Esophagus squamous epithelium (tissue), 5 donors: ENCODE measurements around the gene PVR. TPM values are rescaled to one million over a fixed set of nuclear protein-coding genes. Genes with fewer than 3 reads are reported as not detected.

ENCODE experiments used
- DNase-seq: peaks from one replicate; lab custom pipeline; 2025; lab: John Stamatoyannopoulos, UW
- H3K27ac ChIP-seq, 4 donors: fragments of 200-600 bp; sonication (generic); one replicate each; pipeline ENCODE4 v1.5.1; 2016 to 2019; ENCODE audit warnings: mild to moderate bottlenecking in 1 of 4
- H3K27me3 ChIP-seq, 4 donors: fragments of 200-600 bp; sonication (generic); 1 replicate in 3 of 4; 2 replicates in 1 of 4; pipeline versions ENCODE4 v1.5.1 to v1.6.0; 2017 to 2021; ENCODE audit warnings: antibody characterized with exemption in 1 of 4
- H3K36me3 ChIP-seq, 3 donors: fragments of 200-600 bp; sonication (generic); one replicate each; pipeline ENCODE4 v1.5.1; 2016 to 2019
- H3K4me1 ChIP-seq, 3 donors: fragments of 200-600 bp; sonication (generic); one replicate each; pipeline ENCODE4 v1.5.1; 2017 to 2019
- H3K4me3 ChIP-seq, 4 donors: fragments of 200-600 bp; sonication (generic); 1 replicate in 3 of 4; 2 replicates in 1 of 4; pipeline ENCODE4 v1.5.1; 2016 to 2019; ENCODE audit warnings: mild to moderate bottlenecking in 2 of 4, moderate library complexity in 1 of 4
- H3K9me3 ChIP-seq, 3 donors: fragments of 200-600 bp; sonication (generic); one replicate each; pipeline ENCODE4 v1.5.1; 2016 to 2019
- POLR2A ChIP-seq, 4 donors: fragments of 450-650 bp; IDR thresholded peaks; one replicate each; pipeline ENCODE4 v1.6.1; 2017; ENCODE audit warnings: antibody characterized with exemption in 4 of 4, mild to moderate bottlenecking in 4 of 4, moderate library complexity in 3 of 4
- WGBS, 2 donors: methylation state at CpG; one replicate each; pipeline ENCODE4 v1.1.5; 2018; 5-methylcytosine and 5-hydroxymethylcytosine counted together
- intact Hi-C: fragments of 100-400 bp; cut with DNase I; formaldehyde crosslinking; loops from one replicate; pipeline ENCODE4 v1.15.0; 2022
- total RNA-seq, 4 donors: library from RNA; depleted of rRNA; stranded (reverse); fragments of >200 nt; gene quantifications; one replicate each; pipeline ENCODE4 v1.1.0, GENCODE V29; 2016
- TF ChIP-seq, protein P1 (sequence below), 6 experiments: fragments of 450-650 bp in 4 of 6; fragments of 200-600 bp in 2 of 6; sonication (generic) in 2 of 6; IDR thresholded peaks; one replicate each; pipeline ENCODE4 v1.5.1; 2016 to 2019; ENCODE audit warnings: antibody characterized with exemption in 6 of 6, mild to moderate bottlenecking in 4 of 6, moderate library complexity in 4 of 6
- donor health status: DM: yes; HTN: yes; CAD: no.

PVR gene
- total RNA-seq, 4 donors from 2014 or later: 13.2 to 21.9 (median 20.9) TPM

GRCh38 chr19:44636439-44637389, 7.0 kb upstream of the PVR start:
- no peaks in the 10 kb centered on the region for H3K36me3 ChIP-seq
- 60 to 65% methylated on average over 7 to 9 of the region's 11 CpGs for WGBS, 2 donors
- intact Hi-C loops: no loop called here
- TF ChIP-seq, protein P1, sequence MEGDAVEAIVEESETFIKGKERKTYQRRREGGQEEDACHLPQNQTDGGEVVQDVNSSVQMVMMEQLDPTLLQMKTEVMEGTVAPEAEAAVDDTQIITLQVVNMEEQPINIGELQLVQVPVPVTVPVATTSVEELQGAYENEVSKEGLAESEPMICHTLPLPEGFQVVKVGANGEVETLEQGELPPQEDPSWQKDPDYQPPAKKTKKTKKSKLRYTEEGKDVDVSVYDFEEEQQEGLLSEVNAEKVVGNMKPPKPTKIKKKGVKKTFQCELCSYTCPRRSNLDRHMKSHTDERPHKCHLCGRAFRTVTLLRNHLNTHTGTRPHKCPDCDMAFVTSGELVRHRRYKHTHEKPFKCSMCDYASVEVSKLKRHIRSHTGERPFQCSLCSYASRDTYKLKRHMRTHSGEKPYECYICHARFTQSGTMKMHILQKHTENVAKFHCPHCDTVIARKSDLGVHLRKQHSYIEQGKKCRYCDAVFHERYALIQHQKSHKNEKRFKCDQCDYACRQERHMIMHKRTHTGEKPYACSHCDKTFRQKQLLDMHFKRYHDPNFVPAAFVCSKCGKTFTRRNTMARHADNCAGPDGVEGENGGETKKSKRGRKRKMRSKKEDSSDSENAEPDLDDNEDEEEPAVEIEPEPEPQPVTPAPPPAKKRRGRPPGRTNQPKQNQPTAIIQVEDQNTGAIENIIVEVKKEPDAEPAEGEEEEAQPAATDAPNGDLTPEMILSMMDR (IDR thresholded peaks at IDR 0.05): no peak
- TF ChIP-seq POLR2A (IDR thresholded peaks at IDR 0.05): no peak
- no peak for DNase-seq
- no peaks in the 10 kb centered on the region for H3K4me1 ChIP-seq
- H3K27ac ChIP-seq: no peak overlapping the region
- H3K9me3 ChIP-seq: no peaks in the 10 kb centered on the region
- H3K4me3 ChIP-seq: no peak overlapping the region
- H3K27me3 ChIP-seq: peaks cover 0 to 4% (median 0%) of the 10 kb centered on the region in 4 donors

DNA sequence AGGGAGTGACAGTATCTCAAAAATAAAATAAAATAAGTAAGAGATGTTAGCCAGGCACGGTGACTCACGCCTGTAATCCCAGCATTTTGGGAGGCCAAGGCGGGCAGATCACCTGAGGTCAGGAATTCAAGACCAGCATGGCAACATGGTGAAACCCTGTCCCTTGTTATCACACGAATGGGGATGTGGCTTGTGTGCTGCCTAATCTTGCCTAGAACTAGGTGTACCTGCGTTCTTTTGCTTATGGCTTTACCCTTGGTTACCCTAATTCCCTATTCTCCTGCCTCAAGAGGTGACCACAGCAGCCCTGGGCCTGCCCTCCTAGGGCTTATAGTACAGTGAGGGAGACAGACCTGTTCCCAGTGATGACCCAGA, 6.3 kb upstream of the PVR start:
- 64 to 66% methylated on average over 4 to 5 of the region's 5 CpGs for WGBS, 2 donors
- Histone ChIP-seq H3K4me3 (no peak overlapping the region), H3K27ac (no peak overlapping the region), H3K9me3 (no peaks in the 10 kb centered on the region), H3K27me3 (peaks cover 0 to 4% (median 0%) of the 10 kb centered on the region in 4 donors), H3K36me3 (no peaks in the 10 kb centered on the region), H3K4me1 (no peaks in the 10 kb centered on the region)
- intact Hi-C loops: no loop called here
- no peak for TF ChIP-seq POLR2A (IDR thresholded peaks at IDR 0.05)
- TF ChIP-seq, protein P1 (IDR thresholded peaks at IDR 0.05): no peak
- no peak for DNase-seq

DNA sequence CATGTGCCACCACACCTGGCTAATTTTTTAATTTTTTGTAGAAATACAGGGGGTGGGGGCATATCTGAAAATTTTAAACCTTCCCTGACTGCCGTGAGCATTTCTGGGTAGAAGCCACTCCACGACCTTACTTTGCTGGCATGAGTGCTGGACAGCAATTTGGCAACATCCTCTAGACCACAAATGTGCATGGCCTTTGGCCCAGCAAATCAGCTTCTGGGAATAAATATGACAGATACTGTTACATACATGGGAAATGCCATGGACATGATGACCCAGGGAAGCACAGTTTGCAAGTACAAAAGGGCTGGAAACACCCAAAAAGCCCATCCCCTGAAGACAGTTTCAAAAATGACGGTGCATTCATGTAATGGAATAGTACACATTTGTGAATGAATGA, 3.2 kb upstream of the PVR start:
- Histone ChIP-seq H3K9me3 (no peaks in the 10 kb centered on the region), H3K27me3 (no peaks in the 10 kb centered on the region), H3K36me3 (no peaks in the 10 kb centered on the region), H3K4me3 (no peak overlapping the region), H3K27ac (no peak overlapping the region), H3K4me1 (peaks cover 0 to 15% (median 0%) of the 10 kb centered on the region in 3 donors)
- no peak for DNase-seq
- WGBS, 2 donors: 39 to 56% methylated on average over 2 to 3 of the region's 3 CpGs
- intact Hi-C loops: no loop called here
- TF ChIP-seq, protein P1 (IDR thresholded peaks at IDR 0.05): no peak
- no peak for TF ChIP-seq POLR2A (IDR thresholded peaks at IDR 0.05)

- intact Hi-C loops: no loop called here
- 82 to 91% methylated on average over 9 of the region's 9 CpGs for WGBS, 2 donors
- no peak for TF ChIP-seq POLR2A (IDR thresholded peaks at IDR 0.05)
- TF ChIP-seq, protein P1 (IDR thresholded peaks at IDR 0.05): no peak
- H3K36me3 ChIP-seq: no peaks in the 10 kb centered on the region
- DNase-seq: no peak
- no peak overlapping the region for H3K4me3 ChIP-seq
- no peaks in the 10 kb centered on the region for H3K27me3 ChIP-seq
- H3K27ac ChIP-seq: no peak overlapping the region
- peaks cover 0 to 25% (median 0%) of the 10 kb centered on the region in 3 donors for H3K4me1 ChIP-seq
- no peaks in the 10 kb centered on the region for H3K9me3 ChIP-seq
Measured at GRCh38 chr19:44641501-44642265, 2.0 kb upstream of the PVR start.
